RWPE1 (cell line): Measurements from ENCODE around the gene NRROS.
"Not testable (repeated sequence)": the region's sequence is repeated elsewhere in the genome, so short reads cannot be mapped to it uniquely, and the experiment has no call there.

ENCODE experiments used
- CTCF ChIA-PET: fragments of 350-600 bp; sonication (Branson Sonifier 250); formaldehyde crosslinking; extraction: SDS; loops from one replicate; lab custom pipeline; 2021; lab: Yijun Ruan, JAX
- POLR2A ChIA-PET: fragments of 400-600 bp; formaldehyde crosslinking; extraction: SDS; loops from one replicate; lab custom pipeline; 2020; ENCODE audit warnings: antibody characterized with exemption; ENCODE audit not compliant: low non-redundant PET; lab: Yijun Ruan, JAX
- DNase-seq: peaks from one replicate; pipeline ENCODE4 v3.0.0; 2012; ENCODE audit warnings: low spot score
- H3K27ac ChIP-seq: fragments of 450-650 bp; 2 replicates; pipeline ENCODE4 v1.5.1; 2017
- TF ChIP-seq, protein P1 (sequence below): fragments of 450-650 bp; conservative IDR thresholded peaks from 2 replicates; pipeline ENCODE4 v1.5.1; 2017; ENCODE audit warnings: low read depth, mild to moderate bottlenecking

Gene NRROS

DNA sequence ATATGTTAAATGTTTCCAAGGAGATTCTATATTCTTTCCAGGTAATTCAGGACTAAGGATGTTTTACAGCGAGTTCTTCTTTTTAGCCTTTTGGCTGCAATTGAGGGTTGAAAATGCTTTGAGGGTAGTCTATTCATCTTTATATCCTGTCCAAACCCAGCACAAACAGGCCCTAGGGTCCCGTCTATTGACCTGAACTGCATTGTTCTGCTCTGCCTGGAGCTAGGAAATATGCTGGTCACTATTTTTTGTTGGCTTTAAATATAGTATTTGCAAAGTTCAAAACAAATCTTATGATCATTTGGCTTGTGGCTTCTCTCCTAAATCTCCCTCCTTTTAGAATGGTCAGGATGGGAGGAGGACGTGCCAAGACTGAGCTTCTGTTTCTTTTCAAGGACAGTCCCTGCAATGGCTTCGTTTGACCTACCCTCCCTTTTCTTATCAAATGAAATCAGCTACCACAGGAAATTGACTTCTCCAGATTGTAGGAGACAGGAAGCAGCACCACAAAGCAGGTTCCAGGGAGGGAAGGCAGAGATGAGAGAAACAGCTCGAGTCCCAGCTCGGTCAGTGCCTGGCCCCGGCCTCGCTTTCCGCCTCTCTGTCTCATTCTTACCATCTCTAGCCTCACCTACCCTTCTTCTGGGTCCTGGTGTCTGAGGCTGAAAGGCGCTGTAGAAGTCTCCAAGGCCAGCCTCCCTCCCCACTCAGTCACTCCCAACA lies 27.6 kb upstream of the NRROS start:
- peak overlapping the region; percentile 41; the same call in 1 of the 2 replicates for H3K27ac ChIP-seq
- no peak for DNase-seq
- ChIA-PET POLR2A (no interaction called here), CTCF (interaction anchor here (0.7 to 1.7 kb wide), 2 partner anchors 73 to 1062 kb away, joined by 3 to 12 read pairs; no protein-coding TSS in a partner anchor)
- TF ChIP-seq, protein P1, sequence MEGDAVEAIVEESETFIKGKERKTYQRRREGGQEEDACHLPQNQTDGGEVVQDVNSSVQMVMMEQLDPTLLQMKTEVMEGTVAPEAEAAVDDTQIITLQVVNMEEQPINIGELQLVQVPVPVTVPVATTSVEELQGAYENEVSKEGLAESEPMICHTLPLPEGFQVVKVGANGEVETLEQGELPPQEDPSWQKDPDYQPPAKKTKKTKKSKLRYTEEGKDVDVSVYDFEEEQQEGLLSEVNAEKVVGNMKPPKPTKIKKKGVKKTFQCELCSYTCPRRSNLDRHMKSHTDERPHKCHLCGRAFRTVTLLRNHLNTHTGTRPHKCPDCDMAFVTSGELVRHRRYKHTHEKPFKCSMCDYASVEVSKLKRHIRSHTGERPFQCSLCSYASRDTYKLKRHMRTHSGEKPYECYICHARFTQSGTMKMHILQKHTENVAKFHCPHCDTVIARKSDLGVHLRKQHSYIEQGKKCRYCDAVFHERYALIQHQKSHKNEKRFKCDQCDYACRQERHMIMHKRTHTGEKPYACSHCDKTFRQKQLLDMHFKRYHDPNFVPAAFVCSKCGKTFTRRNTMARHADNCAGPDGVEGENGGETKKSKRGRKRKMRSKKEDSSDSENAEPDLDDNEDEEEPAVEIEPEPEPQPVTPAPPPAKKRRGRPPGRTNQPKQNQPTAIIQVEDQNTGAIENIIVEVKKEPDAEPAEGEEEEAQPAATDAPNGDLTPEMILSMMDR, result no peak

DNA sequence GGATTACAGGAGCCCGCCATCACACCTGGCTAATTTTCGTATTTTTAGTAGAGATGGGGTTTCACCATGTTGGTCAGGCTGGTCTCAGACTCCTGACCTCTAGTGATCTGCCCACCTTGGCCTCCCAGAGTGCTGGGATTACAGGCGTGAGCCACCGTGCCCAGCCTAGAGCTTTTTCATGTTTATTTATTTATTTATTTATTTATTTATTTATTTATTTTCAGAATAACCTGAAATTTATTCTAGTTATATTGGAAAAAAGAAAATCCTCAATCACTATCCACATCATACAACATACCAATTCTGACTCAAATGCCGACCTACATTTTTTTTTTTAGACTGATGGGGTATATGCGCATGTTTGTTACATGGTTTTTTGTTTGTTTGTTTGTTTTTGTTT lies 24.3 kb upstream of the NRROS start:
- H3K27ac ChIP-seq, DNase-seq, POLR2A ChIA-PET: not testable (repeated sequence)
- CTCF ChIA-PET, result interaction anchor here (0.6 to 0.7 kb wide), 2 partner anchors 86 to 100 kb away, joined by 3 to 4 read pairs; no protein-coding TSS in a partner anchor

DNA sequence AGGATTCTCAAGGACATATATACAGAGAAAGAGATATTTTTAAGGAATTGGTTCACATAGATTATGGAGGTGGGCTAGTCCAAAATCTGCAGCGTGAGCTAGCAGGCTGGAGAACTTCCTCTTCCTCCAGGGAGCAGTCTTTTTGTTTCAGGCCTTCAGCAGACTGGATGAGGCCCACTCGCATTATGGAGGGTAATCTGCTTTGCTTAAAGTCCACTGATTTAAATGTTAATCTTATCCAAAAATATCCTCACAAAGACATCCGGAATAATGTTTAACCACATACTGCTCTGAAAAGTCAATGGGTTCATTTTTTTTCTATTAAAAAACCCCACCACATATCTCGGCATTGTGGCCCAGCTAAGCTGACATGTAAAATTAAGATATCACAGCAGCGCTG lies 22.2 kb upstream of the NRROS start:
- no peak overlapping the region for H3K27ac ChIP-seq
- POLR2A ChIA-PET, result no interaction called here
- TF ChIP-seq, protein P1, result no peak
- DNase-seq, result no peak
- CTCF ChIA-PET, result interaction anchor here (0.6 kb wide), 1 partner anchor 360 kb away, joined by 3 read pairs; no protein-coding TSS in a partner anchor

- TF ChIP-seq, protein P1, result no peak
- H3K27ac ChIP-seq, result no peak overlapping the region
- no peak for DNase-seq
- ChIA-PET POLR2A (no interaction called here), CTCF (interaction anchor here (0.6 kb wide), 1 partner anchor 210 kb away, joined by 4 read pairs; no protein-coding TSS in a partner anchor)
Observed at GRCh38 chr3:196619223-196619622, 20.3 kb upstream of the NRROS start.

DNA sequence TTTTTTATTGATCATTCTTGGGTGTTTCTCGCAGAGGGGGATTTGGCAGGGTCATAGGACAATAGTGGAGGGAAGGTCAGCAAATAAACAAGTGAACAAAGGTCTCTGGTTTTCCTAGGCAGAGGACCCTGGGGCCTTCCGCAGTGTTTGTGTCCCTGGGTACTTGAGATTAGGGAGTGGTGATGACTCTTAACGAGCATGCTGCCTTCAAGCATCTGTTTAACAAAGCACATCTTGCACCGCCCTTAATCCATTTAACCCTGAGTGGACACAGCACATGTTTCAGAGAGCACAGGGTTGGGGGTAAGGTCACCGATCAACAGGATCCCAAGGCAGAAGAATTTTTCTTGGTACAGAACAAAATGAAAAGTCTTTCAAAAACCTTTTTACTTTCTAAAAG lies 19.9 kb upstream of the NRROS start:
- CTCF ChIA-PET, result interaction anchor here (0.6 kb wide), 1 partner anchor 246 kb away, joined by 4 read pairs; no protein-coding TSS in a partner anchor
- H3K27ac ChIP-seq, POLR2A ChIA-PET, DNase-seq: not testable (repeated sequence)

GRCh38 chr3:196620161-196620604 lies 19.3 kb upstream of the NRROS start:
- TF ChIP-seq, protein P1, result no peak
- ChIA-PET POLR2A (no interaction called here), CTCF (interaction anchor here (0.6 kb wide), 1 partner anchor 245 kb away, joined by 4 read pairs; no protein-coding TSS in a partner anchor)
- H3K27ac ChIP-seq, result no peak overlapping the region
- no peak for DNase-seq

DNA sequence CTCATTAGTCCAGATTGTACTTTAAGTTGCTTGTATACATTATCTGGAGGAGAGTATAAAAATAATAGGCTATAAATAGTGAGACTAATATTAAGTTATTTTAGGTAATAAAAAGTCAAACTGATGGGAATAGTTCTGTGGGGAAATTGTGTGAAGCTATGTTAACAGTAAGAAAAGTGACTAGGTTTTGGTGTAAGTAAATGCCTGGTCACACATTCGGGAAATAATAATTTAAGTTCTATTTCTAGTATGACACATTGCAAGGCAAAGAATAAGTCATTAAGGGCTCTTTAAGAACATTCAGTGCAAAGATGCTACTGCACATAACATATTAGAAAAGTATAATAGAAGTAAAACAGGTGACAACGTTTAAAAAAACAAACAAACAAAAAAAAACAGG lies 18.8 kb upstream of the NRROS start:
- ChIA-PET POLR2A (interaction anchor here (0.6 kb wide), 1 partner anchor 30 kb away, joined by 3 read pairs; no protein-coding TSS in a partner anchor), CTCF (interaction anchor here (0.6 kb wide), 1 partner anchor 1173 kb away, joined by 3 read pairs; no protein-coding TSS in a partner anchor)
- no peak for DNase-seq
- TF ChIP-seq, protein P1, result no peak
- H3K27ac ChIP-seq, result no peak overlapping the region
